BLaER1 (cell line): ENCODE data around the gene KSR1.
"Not testable (repeated sequence)": the region's sequence is repeated elsewhere in the genome, so short reads cannot be mapped to it uniquely, and the experiment has no call there.

Experiments
- H3K27ac ChIP-seq: shearing (Covaris generic); formaldehyde crosslinking; 2 replicates; pipeline ENCODE4 v1.8.1; 2022
- H3K27me3 ChIP-seq: shearing (Covaris generic); formaldehyde crosslinking; 2 replicates; pipeline ENCODE4 v1.8.1; 2022
- H3K36me3 ChIP-seq: shearing (Covaris generic); formaldehyde crosslinking; 2 replicates; pipeline ENCODE4 v1.8.1; 2022
- H3K4me1 ChIP-seq: shearing (Covaris generic); formaldehyde crosslinking; 2 replicates; pipeline ENCODE4 v1.8.1; 2022
- H3K4me2 ChIP-seq: shearing (Covaris generic); formaldehyde crosslinking; 2 replicates; pipeline ENCODE4 v1.8.1; 2022
- H3K4me3 ChIP-seq: shearing (Covaris generic); formaldehyde crosslinking; 2 replicates; pipeline ENCODE4 v1.8.1; 2022
- H3K9ac ChIP-seq: shearing (Covaris generic); formaldehyde crosslinking; 2 replicates; pipeline ENCODE4 v1.8.1; 2022
- H3K9me3 ChIP-seq: shearing (Covaris generic); formaldehyde crosslinking; 2 replicates; pipeline ENCODE4 v1.8.1; 2022
- H4K20me1 ChIP-seq: shearing (Covaris generic); formaldehyde crosslinking; 2 replicates; pipeline ENCODE4 v1.8.1; 2022
- Cebpa-rat ChIP-seq: shearing (Covaris generic); IDR thresholded peaks from 2 replicates; pipeline ENCODE4 v1.8.1; 2022

KSR1 gene

DNA sequence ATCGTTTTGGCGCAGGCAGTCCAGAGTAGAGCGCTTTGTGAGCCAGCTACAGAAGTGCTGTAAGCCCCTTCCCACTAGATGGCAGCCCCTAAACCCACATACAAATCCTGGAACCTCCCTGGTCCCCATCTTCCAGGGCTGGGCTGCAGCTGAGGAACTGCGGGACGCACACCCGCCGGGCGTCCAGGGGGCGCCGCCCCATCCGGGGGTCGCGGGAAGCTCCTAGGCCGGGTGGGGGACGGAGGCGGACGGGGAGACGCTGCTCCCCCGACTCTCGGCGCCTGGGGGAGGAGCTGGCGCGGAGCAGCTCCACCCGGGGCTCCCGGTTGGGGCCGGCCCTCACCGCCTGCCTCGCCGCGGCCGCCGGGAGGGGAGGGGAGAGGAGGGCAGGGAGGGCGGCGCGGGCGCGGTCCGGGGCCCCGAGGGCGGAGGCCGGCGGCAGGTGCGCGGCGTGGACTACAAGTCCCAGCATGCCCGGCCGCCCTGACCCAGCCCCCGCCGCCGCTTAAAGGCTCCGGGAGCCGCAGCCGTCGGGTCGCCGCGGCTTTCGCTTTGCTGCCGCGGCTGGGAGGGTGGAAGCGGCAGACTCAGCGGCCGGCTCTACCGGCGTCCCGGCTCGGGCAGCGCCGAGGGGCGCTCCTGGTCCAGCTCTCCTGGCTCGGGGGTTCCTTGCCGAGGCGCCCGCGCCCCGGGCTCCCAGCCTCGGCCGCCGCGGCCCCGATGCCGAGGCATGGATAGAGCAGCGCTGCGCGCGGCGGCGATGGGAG lies at the start of gene KSR1:
KSR1 (plus strand) TSS at position 535 of the 767 bp plus-strand sequence; CDS start at position 731, 196 bp downstream.
- peak within 1 kb of the TSS; percentile 91 for H3K4me3 ChIP-seq
- no peaks in the 10 kb centered on the region for H3K9me3 ChIP-seq
- peak within 1 kb of the TSS; percentile 68 for H3K27ac ChIP-seq
- H4K20me1 ChIP-seq, result peaks cover 42% of the 10 kb centered on the region
- H3K36me3 ChIP-seq, result no peaks in the 10 kb centered on the region
- TF ChIP-seq Cebpa-rat, result no peak
- H3K9ac ChIP-seq, result peak within 1 kb of the TSS; percentile 82
- peaks cover 22% of the 10 kb centered on the region for H3K27me3 ChIP-seq
- H3K4me1 ChIP-seq, result peaks cover 39% of the 10 kb centered on the region
- H3K4me2 ChIP-seq, result peak within 1 kb of the TSS; percentile 98

DNA sequence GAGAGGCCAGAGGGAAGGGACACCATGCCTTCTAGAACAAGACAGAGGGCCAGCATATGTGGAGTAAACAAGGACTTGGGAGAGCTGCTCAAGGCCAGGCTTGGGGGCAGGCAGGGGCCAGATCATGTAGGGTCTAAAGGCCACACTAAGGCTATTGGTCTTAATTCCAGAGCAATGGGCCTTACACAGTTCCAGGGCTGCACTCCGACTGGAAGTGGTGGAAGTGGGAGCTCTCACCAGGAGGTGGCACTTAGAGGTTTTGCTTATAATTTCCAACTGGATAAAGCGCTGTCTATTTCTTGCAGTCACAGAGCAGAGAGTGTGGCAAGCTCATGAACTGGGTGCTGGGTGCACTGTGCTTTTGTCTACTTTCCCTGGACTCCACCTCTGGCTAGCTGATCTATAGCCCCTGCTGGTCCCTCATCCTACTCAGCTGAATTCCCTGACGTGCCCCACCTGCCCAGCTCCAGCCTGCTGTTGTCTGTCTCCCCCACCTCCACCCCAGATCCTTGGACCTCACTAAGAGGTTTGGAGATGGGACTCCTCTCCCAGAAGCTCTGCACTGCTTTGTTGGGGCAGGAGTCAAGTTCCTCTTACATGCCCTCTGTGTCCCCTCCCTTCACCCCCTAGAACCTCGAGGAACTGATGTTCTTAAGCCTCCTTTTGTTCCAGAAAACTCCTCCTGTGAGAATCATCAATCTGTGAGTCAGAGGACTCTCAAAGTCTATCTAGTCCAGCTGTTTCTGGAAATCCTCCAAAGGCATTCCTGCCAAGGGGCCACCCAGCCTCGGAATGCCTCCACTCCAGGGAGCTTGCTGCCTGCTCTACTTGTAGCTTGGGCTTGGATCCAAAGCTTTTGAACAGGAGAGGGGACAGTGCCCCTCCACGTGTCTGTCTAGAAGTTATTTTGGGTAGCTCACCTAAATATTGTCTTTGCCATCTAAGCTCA lies 48.1 kb upstream of the KSR1 start:
- H3K27ac ChIP-seq, result no peak overlapping the region
- H4K20me1 ChIP-seq, result no peaks in the 10 kb centered on the region
- H3K9ac ChIP-seq, result no peak overlapping the region
- H3K36me3 ChIP-seq, result no peaks in the 10 kb centered on the region
- H3K4me2 ChIP-seq, result peak overlapping the region; percentile 21; the same call in 1 of the 2 replicates
- peaks cover 43% of the 10 kb centered on the region for H3K4me1 ChIP-seq
- H3K4me3 ChIP-seq, result no peak overlapping the region
- H3K9me3 ChIP-seq, result no peaks in the 10 kb centered on the region
- no peaks in the 10 kb centered on the region for H3K27me3 ChIP-seq
- no peak for TF ChIP-seq Cebpa-rat

DNA sequence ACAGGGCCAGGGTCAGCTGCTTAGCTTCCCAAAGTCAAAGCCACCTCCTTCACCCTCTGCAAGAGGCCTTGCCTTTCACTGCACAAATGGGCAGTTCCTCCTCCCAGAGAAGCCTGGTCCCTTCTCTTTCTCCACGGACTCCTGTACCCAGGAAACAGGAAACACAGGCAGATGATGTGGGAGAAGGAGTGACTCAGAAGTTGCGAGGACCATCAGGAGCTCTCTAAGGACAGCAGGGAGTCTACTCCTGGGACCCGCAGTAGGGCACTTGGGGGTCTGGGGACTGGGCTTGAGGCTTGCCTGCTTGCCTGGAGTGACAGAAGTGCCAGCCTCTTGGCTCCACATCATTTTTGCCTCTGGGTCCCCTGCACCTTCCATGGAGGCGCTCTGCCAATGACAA lies 47.4 kb upstream of the KSR1 start:
- Histone ChIP-seq H3K4me2 (no peak overlapping the region), H3K9ac (no peak overlapping the region)

DNA sequence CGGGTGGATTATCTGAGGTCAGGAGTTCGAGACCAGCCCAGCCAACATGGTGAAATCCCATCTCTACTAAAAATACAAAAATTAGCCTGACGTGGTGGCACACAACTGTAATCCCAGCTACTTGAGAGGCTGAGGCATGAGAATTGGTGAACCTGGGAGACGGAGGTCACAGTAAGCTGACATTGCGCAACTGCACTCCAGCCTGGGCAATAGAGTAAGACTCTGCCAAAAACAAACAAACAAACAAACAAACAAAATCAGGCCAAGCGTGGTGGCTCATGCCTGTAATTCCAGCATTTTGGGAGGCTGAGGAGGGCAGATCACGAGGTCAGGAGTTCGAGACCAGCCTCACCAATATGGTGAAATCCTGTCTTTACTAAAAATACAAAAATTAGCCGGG lies 44.1 kb upstream of the KSR1 start:
- H3K4me2 ChIP-seq, H3K27ac ChIP-seq, H3K36me3 ChIP-seq, H4K20me1 ChIP-seq, H3K4me3 ChIP-seq, H3K9ac ChIP-seq, H3K27me3 ChIP-seq, H3K9me3 ChIP-seq: not testable (repeated sequence)
- TF ChIP-seq Cebpa-rat, result peak; percentile 91
- H3K4me1 ChIP-seq, result peaks cover 53% of the 10 kb centered on the region

More for the DNA sequence above, 47.4 kb upstream of the KSR1 start:
- H3K4me3 ChIP-seq, result no peak overlapping the region
- no peaks in the 10 kb centered on the region for H3K9me3 ChIP-seq
- no peaks in the 10 kb centered on the region for H3K36me3 ChIP-seq
- H3K4me1 ChIP-seq, result peaks cover 43% of the 10 kb centered on the region
- H3K27me3 ChIP-seq, result no peaks in the 10 kb centered on the region
- no peaks in the 10 kb centered on the region for H4K20me1 ChIP-seq
- no peak overlapping the region for H3K27ac ChIP-seq
- TF ChIP-seq Cebpa-rat, result no peak

DNA sequence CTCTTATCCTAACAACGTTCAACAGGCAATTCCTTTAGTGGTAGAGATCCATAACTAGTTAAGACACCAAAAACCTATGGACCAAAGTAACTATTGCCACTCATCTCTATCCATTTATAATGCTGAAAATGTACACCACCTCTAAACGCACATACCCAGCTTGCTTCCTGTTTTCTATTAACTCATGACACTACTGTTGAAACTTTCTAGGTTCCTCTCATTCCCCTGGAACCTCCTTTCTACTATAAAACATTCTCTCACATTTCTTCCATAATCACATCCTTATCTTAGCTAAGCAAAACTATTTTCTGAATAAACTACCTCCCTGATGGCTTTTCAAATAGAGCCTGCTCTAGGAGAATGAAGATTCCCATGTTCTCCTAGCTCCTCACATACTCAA lies 42.9 kb upstream of the KSR1 start:
- Histone ChIP-seq H3K27ac (peak overlapping the region; percentile 40; the same call in 1 of the 2 replicates), H3K4me3 (no peak overlapping the region), H3K9me3 (no peaks in the 10 kb centered on the region), H3K27me3 (no peaks in the 10 kb centered on the region), H4K20me1 (no peaks in the 10 kb centered on the region), H3K4me2 (peak overlapping the region; percentile 69), H3K36me3 (no peaks in the 10 kb centered on the region), H3K9ac (no peak overlapping the region), H3K4me1 (peaks cover 41% of the 10 kb centered on the region)
- TF ChIP-seq Cebpa-rat, result no peak

DNA sequence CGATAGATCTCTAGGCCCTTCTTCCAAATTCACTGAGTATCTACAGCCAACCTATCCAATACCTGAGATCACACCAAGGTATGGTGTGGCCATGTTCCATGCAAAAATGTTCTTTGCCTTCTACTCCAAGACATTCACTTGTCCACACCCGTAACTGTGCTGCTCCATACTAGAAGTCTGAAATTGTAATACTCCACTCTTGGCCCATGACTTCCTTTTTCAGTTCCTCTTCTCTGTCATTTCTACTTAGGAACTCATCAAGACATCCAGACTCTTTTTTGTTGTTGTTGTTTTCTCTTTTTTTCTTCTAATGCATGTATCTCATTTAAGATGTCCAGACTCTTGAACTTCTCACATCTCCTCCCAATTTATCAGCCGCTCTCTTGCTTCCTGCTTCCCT lies 42.5 kb upstream of the KSR1 start:
- Histone ChIP-seq H3K9me3 (no peaks in the 10 kb centered on the region), H3K27ac (peak overlapping the region; percentile 40; the same call in 1 of the 2 replicates), H3K36me3 (no peaks in the 10 kb centered on the region), H3K4me2 (peak overlapping the region; percentile 69), H3K4me3 (no peak overlapping the region), H4K20me1 (no peaks in the 10 kb centered on the region), H3K27me3 (no peaks in the 10 kb centered on the region), H3K4me1 (peaks cover 38% of the 10 kb centered on the region), H3K9ac (no peak overlapping the region)
- no peak for TF ChIP-seq Cebpa-rat

DNA sequence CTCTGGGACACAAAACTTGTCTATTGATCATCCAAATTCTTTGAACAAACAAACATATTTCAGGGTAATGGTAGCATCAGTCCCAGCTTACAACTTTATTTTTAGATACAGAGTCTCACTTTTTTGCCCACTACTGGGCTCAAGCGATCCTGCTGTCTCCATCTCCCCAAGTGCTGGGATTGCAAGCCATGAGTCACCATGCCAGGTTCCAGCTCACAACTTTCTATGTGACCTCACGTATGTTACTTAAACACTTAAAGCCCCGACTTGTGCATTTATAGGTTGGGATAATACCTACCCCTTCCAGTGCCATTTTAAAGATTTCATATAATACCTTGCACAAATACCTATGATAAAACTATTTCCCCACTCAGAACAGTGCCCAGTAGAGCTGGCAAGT lies 42.0 kb upstream of the KSR1 start:
- Histone ChIP-seq H3K36me3 (no peaks in the 10 kb centered on the region), H4K20me1 (no peaks in the 10 kb centered on the region), H3K27me3 (no peaks in the 10 kb centered on the region), H3K4me2 (peak overlapping the region; percentile 69), H3K9ac (no peak overlapping the region), H3K9me3 (no peaks in the 10 kb centered on the region), H3K27ac (peak overlapping the region; percentile 40; the same call in 1 of the 2 replicates), H3K4me1 (peaks cover 36% of the 10 kb centered on the region), H3K4me3 (no peak overlapping the region)
- TF ChIP-seq Cebpa-rat, result no peak

DNA sequence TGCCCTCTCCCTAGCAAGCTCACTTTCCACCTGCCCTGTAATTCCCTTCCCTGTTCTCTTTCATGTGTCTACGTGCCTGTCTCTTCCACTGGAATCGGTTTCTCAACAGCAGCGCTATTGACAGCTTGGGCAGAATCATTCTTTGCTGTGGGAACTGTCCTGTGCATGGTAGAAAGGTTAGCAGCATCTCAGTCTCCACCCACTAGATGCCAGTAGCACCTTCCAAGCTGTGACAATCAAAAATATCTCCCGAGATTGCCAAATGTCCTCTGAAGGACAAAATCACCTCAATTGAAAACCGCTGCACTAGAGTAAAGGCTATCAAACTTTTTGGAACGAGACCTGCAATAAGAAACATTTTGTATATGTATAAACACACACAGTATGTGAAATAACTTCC lies 41.6 kb upstream of the KSR1 start:
- no peaks in the 10 kb centered on the region for H3K36me3 ChIP-seq
- no peaks in the 10 kb centered on the region for H3K27me3 ChIP-seq
- peak overlapping the region; percentile 69 for H3K4me2 ChIP-seq
- no peak for TF ChIP-seq Cebpa-rat
- H3K4me1 ChIP-seq, result peaks cover 36% of the 10 kb centered on the region
- H3K4me3 ChIP-seq, result no peak overlapping the region
- no peak overlapping the region for H3K9ac ChIP-seq
- H3K27ac ChIP-seq, result no peak overlapping the region
- H3K9me3 ChIP-seq, result no peaks in the 10 kb centered on the region
- no peaks in the 10 kb centered on the region for H4K20me1 ChIP-seq

DNA sequence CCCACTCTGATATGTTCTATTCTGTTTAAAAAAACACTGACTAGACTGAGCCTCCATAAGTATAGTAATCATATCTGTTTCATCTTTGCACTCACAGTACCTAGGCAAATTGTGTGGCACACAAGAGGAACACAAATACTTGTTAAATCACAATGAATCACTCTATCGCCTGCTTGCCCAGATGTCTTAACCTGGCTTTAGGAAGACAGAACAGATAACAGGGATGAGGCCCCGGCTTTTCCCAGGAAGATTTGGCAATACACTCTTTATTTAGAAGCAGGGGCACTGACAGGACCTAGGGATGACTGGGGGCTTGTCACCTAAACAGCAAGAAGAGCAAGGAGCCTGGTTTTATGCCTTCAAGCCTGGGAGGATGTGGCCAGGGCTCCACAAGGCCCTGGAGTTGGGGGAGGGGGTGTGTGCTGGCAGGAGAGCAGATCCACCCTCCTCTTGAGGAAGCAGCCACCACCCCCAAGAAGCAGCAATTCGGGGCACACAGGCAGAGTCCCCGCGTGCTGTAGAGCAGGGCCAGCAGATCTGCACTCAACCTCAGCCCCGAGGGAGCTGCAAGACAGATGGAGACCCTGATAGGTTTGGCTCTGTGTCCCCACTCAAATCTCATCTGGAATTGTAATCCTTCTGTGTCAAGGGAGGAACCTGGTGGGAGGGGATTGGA lies 41.0 kb upstream of the KSR1 start:
- Histone ChIP-seq H3K4me2 (peak overlapping the region; percentile 67), H3K36me3 (no peaks in the 10 kb centered on the region)
- no peak for TF ChIP-seq Cebpa-rat

More for the DNA sequence above, 41.0 kb upstream of the KSR1 start:
- peak overlapping the region; percentile 31; the same call in 1 of the 2 replicates for H3K9ac ChIP-seq
- H4K20me1 ChIP-seq, result no peaks in the 10 kb centered on the region
- H3K27ac ChIP-seq, result peak overlapping the region; percentile 31
- H3K4me3 ChIP-seq, result no peak overlapping the region
- no peaks in the 10 kb centered on the region for H3K27me3 ChIP-seq
- H3K4me1 ChIP-seq, result peaks cover 36% of the 10 kb centered on the region
- H3K9me3 ChIP-seq, result no peaks in the 10 kb centered on the region
